Right lobe of liver (tissue), 6 donors: ENCODE data around the gene MSANTD1. TPM values are rescaled to one million over a fixed set of nuclear protein-coding genes. Genes with fewer than 3 reads are reported as not detected.

ENCODE experiments used
- ATAC-seq, 4 donors: fragments of 200-7000 bp; cut with Tn5 transposase; one replicate each; pipeline ENCODE4 v1.9.1; 2020; ENCODE audit warnings: mild to moderate bottlenecking in 4 of 4, moderate library complexity in 4 of 4
- DNase-seq, 3 donors: peaks; one replicate each; pipeline ENCODE4 v3.0.0-alpha.2; 2020
- H3K27ac ChIP-seq, 3 donors: fragments of 200-600 bp; one replicate each; pipeline ENCODE4 v1.8.0; 2022
- H3K27me3 ChIP-seq, 2 donors: fragments of 200-600 bp; one replicate each; pipeline ENCODE4 v1.8.0; 2022
- H3K36me3 ChIP-seq, 4 donors: fragments of 200-600 bp; sonication (generic) in 1 of 4; one replicate each; pipeline versions ENCODE4 v1.5.1 to v1.8.0; 2017 to 2022; ENCODE audit warnings: control low read depth in 1 of 4
- H3K4me1 ChIP-seq, 4 donors: fragments of 200-600 bp; sonication (generic) in 1 of 4; one replicate each; pipeline versions ENCODE4 v1.5.1 to v1.8.0; 2017 to 2022; ENCODE audit warnings: control low read depth in 1 of 4
- H3K4me3 ChIP-seq, 3 donors: fragments of 200-600 bp; one replicate each; pipeline ENCODE4 v1.8.0; 2022
- H3K9me3 ChIP-seq, 4 donors: fragments of 200-600 bp; sonication (generic) in 1 of 4; one replicate each; pipeline versions ENCODE4 v1.5.1 to v1.8.0; 2017 to 2022; ENCODE audit warnings: control low read depth in 1 of 4
- CTCF ChIP-seq, 4 donors: fragments of 200-600 bp in 3 of 4; fragments of 450-650 bp in 1 of 4; IDR thresholded peaks; one replicate each; pipeline versions ENCODE4 v1.5.1 to v1.8.0; 2016 to 2022; ENCODE audit warnings: antibody characterized with exemption in 4 of 4, mild to moderate bottlenecking in 2 of 4
- POLR2A ChIP-seq: fragments of 450-650 bp; IDR thresholded peaks from one replicate; pipeline ENCODE4 v1.6.1; 2017; ENCODE audit warnings: antibody characterized with exemption, mild to moderate bottlenecking
- WGBS: methylation state at CpG from one replicate; pipeline ENCODE4 v1.1.6; 2018; ENCODE audit warnings: low coverage, low lambda C conversion rate; ENCODE audit not compliant: insufficient coverage; ENCODE audit errors: missing lambda C conversion rate; 5-methylcytosine and 5-hydroxymethylcytosine counted together
- intact Hi-C, 2 donors: fragments of 100-400 bp; cut with DNase I; formaldehyde crosslinking; loops; one replicate each; pipeline versions ENCODE4 v1.11.2 to v1.14.1; 2022
- total RNA-seq, 6 experiments: library from RNA; depleted of rRNA in 2 of 6; stranded (reverse); fragments of >200 nt in 2 of 6; fragmentation: NEBNext Ultra II Directional in 3 of 6; extraction: Animal tissue kit (Norgen Biotek cat#: 25700) in 3 of 6; gene quantifications; one replicate each; pipeline versions ENCODE4 v1.1.0 to v1.2.4, GENCODE V29; 2016 to 2023
- donor health status: DM: no; HTN: yes; CAD: no.
- donor health status: DM: no; HTN: no; CAD: no.
- donor health status: DM: no; HTN: no; CAD: no.
- donor health status: DM: no; HTN: yes; CAD: no.
- donor health status: DM: no; HTN: yes; CAD: no.

MSANTD1 gene
- total RNA-seq, 6 experiments from 2014 or later = 0.46 to 0.84 (median 0.64) TPM; not detected in 1

GRCh38 chr4:3239998-3240920 is 8.7 kb upstream of the MSANTD1 start:
- no peak for DNase-seq
- Histone ChIP-seq H3K4me3 (no peak overlapping the region), H3K9me3 (no peaks in the 10 kb centered on the region), H3K27ac (no peak overlapping the region), H3K27me3 (no peaks in the 10 kb centered on the region), H3K36me3 (peaks cover 0 to 49% (median under 1%) of the 10 kb centered on the region in 4 donors), H3K4me1 (no peaks in the 10 kb centered on the region)
- ATAC-seq = no peak
- intact Hi-C loops = no loop called here
- WGBS = 95% methylated on average over 13 of the region's 29 CpGs
- TF ChIP-seq POLR2A (no peak), CTCF (IDR thresholded peaks at IDR 0.05) (no peak)

- DNase-seq (no peak), ATAC-seq (no peak)
- intact Hi-C loops = no loop called here
- Histone ChIP-seq H3K4me1 (no peaks in the 10 kb centered on the region), H3K36me3 (peaks cover 0 to 41% (median under 1%) of the 10 kb centered on the region in 4 donors), H3K4me3 (no peak overlapping the region), H3K27me3 (no peaks in the 10 kb centered on the region), H3K27ac (no peak overlapping the region), H3K9me3 (no peaks in the 10 kb centered on the region)
- TF ChIP-seq POLR2A (no peak), CTCF (IDR thresholded peaks at IDR 0.05) (no peak)
- 60% methylated on average over 1 of the region's 13 CpGs for WGBS
Measured at GRCh38 chr4:3240936-3241522, 7.9 kb upstream of the MSANTD1 start.

GRCh38 chr4:3241898-3242524 is 6.9 kb upstream of the MSANTD1 start:
- no peak overlapping the region for H3K4me3 ChIP-seq
- ATAC-seq = no peak
- H3K27ac ChIP-seq = no peak overlapping the region
- H3K9me3 ChIP-seq = no peaks in the 10 kb centered on the region
- no peak for TF ChIP-seq POLR2A
- TF ChIP-seq CTCF (IDR thresholded peaks at IDR 0.05) = no peak
- no peaks in the 10 kb centered on the region for H3K27me3 ChIP-seq
- intact Hi-C loops = no loop called here
- 82% methylated on average over 14 of the region's 17 CpGs for WGBS
- H3K36me3 ChIP-seq = peaks cover 0 to 40% (median 0%) of the 10 kb centered on the region in 4 donors
- H3K4me1 ChIP-seq = no peaks in the 10 kb centered on the region
- no peak for DNase-seq

GRCh38 chr4:3243136-3243780 is 5.7 kb upstream of the MSANTD1 start:
- TF ChIP-seq POLR2A (no peak), CTCF (IDR thresholded peaks at IDR 0.05) (no peak)
- Histone ChIP-seq H3K9me3 (no peaks in the 10 kb centered on the region), H3K4me3 (no peak overlapping the region), H3K4me1 (no peaks in the 10 kb centered on the region), H3K27ac (no peak overlapping the region), H3K36me3 (peaks cover 0 to 33% (median 0%) of the 10 kb centered on the region in 4 donors), H3K27me3 (no peaks in the 10 kb centered on the region)
- DNase-seq = no peak
- no peak for ATAC-seq
- WGBS = 86% methylated on average over 1 of the region's 23 CpGs
- intact Hi-C loops = no loop called here
